Body of pancreas (tissue), 4 donors: ENCODE measurements around the gene PCDH9. TPM values are rescaled to one million over a fixed set of nuclear protein-coding genes. Genes with fewer than 3 reads are reported as not detected.

ENCODE experiments used
- ATAC-seq: fragments of 150-250 bp; one replicate; pipeline ENCODE4 v1.9.1; 2016
- DNase-seq, 4 donors: peaks; one replicate each; pipeline ENCODE4 v3.0.0-alpha.2; 2019
- H3K27ac ChIP-seq, 4 donors: fragments of 200-600 bp; sonication (generic); 1 replicate in 3 of 4; 2 replicates in 1 of 4; pipeline versions ENCODE4 v1.5.1 to v1.6.1; 2016 to 2019; ENCODE audit warnings: mild to moderate bottlenecking in 1 of 4, mixed read lengths in 1 of 4, moderate library complexity in 1 of 4
- H3K27me3 ChIP-seq, 2 donors: fragments of 200-600 bp; sonication (generic); one replicate each; pipeline ENCODE4 v1.6.0; 2016; ENCODE audit warnings: mild to moderate bottlenecking in 1 of 2
- H3K36me3 ChIP-seq, 2 donors: fragments of 200-600 bp; sonication (generic); replicated peaks in 1 of 2; 2 replicates each; pipeline ENCODE4 v1.5.1; 2016; ENCODE audit warnings: low read depth in 2 of 2; ENCODE audit not compliant: insufficient read depth in 1 of 2
- H3K4me1 ChIP-seq: fragments of 200-600 bp; sonication (generic); one replicate; pipeline ENCODE4 v1.6.0; 2016
- H3K4me3 ChIP-seq, 2 donors: fragments of 200-600 bp; sonication (generic); 1 replicate in 1 of 2; 2 replicates in 1 of 2; pipeline ENCODE4 v1.5.1; 2016 to 2019
- H3K9me3 ChIP-seq, 3 donors: fragments of 200-600 bp; sonication (generic); 1 replicate in 2 of 3; 2 replicates in 1 of 3; pipeline ENCODE4 v1.5.1; 2016
- POLR2A ChIP-seq, 3 donors: fragments of 450-650 bp; IDR thresholded peaks; one replicate each; pipeline ENCODE4 v1.6.1; 2016; ENCODE audit warnings: antibody characterized with exemption in 3 of 3, mild to moderate bottlenecking in 2 of 3
- WGBS, 2 donors: methylation state at CpG; one replicate each; pipeline ENCODE4 v1.1.5; 2017; 5-methylcytosine and 5-hydroxymethylcytosine counted together
- intact Hi-C: fragments of 100-400 bp; cut with DNase I; formaldehyde crosslinking; loops from one replicate; pipeline ENCODE4 v1.15.1; 2023
- total RNA-seq, 2 donors: library from RNA; depleted of rRNA; stranded (reverse); fragments of >200 nt; gene quantifications; one replicate each; pipeline ENCODE4 v1.1.0, GENCODE V29; 2016
- TF ChIP-seq, protein P1 (sequence below), 7 experiments: fragments of 450-650 bp in 4 of 7; fragments of 200-600 bp in 3 of 7; sonication (generic) in 3 of 7; IDR thresholded peaks; one replicate each; pipeline ENCODE4 v1.5.1; 2016 to 2019; ENCODE audit warnings: antibody characterized with exemption in 7 of 7

The PCDH9 gene
- total RNA-seq, 2 donors from 2014 or later, result 3.6 to 3.9 TPM

DNA sequence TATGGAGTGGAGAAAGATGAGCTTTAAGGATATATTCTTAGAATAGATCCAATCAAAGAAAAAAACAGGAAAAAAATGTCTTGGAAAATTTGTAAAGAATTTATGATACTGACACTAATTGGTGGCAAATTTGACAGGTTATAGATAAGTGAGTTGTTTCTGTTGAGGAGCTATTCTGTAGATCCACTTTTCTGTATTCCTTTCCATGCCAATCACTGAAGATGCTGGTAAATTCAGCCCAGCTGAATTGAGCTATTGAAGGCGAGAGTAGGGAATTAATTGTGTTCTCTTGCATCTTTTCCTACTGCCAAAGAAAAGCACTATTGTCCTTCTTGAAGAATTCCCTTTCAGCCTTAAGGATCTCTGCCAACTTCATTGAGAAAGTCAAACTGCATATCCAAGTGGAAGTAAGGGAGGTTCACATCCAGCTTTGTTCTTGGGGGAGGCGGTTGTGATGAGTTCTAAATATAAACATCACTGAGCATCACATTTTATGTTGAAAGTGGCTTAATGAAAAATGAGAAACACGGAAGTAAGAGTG, 113.1 kb downstream of the PCDH9 start:
- Histone ChIP-seq H3K4me1 (no peaks in the 10 kb centered on the region), H3K9me3 (no peaks in the 10 kb centered on the region), H3K4me3 (no peak overlapping the region), H3K27me3 (no peaks in the 10 kb centered on the region), H3K27ac (no peak overlapping the region), H3K36me3 (no peaks in the 10 kb centered on the region)
- 78 to 82% methylated on average over 3 of the region's 3 CpGs for WGBS, 2 donors
- TF ChIP-seq, protein P1, sequence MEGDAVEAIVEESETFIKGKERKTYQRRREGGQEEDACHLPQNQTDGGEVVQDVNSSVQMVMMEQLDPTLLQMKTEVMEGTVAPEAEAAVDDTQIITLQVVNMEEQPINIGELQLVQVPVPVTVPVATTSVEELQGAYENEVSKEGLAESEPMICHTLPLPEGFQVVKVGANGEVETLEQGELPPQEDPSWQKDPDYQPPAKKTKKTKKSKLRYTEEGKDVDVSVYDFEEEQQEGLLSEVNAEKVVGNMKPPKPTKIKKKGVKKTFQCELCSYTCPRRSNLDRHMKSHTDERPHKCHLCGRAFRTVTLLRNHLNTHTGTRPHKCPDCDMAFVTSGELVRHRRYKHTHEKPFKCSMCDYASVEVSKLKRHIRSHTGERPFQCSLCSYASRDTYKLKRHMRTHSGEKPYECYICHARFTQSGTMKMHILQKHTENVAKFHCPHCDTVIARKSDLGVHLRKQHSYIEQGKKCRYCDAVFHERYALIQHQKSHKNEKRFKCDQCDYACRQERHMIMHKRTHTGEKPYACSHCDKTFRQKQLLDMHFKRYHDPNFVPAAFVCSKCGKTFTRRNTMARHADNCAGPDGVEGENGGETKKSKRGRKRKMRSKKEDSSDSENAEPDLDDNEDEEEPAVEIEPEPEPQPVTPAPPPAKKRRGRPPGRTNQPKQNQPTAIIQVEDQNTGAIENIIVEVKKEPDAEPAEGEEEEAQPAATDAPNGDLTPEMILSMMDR (IDR thresholded peaks at IDR 0.05), result no peak
- TF ChIP-seq POLR2A (IDR thresholded peaks at IDR 0.05), result no peak
- ATAC-seq (no peak), DNase-seq (no peak)
- intact Hi-C loops, result no loop called here

DNA sequence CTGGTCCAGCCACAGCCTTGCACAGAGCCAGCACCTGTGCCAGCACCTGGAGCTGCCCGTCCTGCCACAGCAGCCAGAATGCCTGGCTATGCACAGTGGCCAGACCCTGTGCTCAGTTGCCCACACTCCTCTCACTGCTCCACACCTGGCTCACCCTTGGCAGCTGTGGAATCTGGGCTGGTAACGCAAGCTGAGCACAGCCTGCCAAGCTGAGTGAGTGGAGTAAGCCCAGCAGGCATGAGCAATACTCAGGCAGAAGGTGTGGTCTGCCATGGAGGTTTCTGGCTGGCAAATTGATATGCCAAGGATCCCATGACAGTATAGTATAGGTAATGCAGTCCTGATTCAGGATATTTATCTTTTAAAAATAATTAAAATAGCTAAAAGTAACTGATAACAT, 122.2 kb downstream of the PCDH9 start:
- DNase-seq (no peak), ATAC-seq (no peak)
- H3K36me3 ChIP-seq, result no peaks in the 10 kb centered on the region
- no peaks in the 10 kb centered on the region for H3K27me3 ChIP-seq
- H3K4me1 ChIP-seq, result no peaks in the 10 kb centered on the region
- WGBS, 2 donors, result 81% methylated on average over 2 of the region's 2 CpGs; no CpG with 5 or more reads in 1 of the 2 donors
- H3K27ac ChIP-seq, result no peak overlapping the region
- intact Hi-C loops, result no loop called here
- TF ChIP-seq, protein P1 (IDR thresholded peaks at IDR 0.05), result no peak
- no peak for TF ChIP-seq POLR2A (IDR thresholded peaks at IDR 0.05)
- no peak overlapping the region for H3K4me3 ChIP-seq
- no peaks in the 10 kb centered on the region for H3K9me3 ChIP-seq

DNA sequence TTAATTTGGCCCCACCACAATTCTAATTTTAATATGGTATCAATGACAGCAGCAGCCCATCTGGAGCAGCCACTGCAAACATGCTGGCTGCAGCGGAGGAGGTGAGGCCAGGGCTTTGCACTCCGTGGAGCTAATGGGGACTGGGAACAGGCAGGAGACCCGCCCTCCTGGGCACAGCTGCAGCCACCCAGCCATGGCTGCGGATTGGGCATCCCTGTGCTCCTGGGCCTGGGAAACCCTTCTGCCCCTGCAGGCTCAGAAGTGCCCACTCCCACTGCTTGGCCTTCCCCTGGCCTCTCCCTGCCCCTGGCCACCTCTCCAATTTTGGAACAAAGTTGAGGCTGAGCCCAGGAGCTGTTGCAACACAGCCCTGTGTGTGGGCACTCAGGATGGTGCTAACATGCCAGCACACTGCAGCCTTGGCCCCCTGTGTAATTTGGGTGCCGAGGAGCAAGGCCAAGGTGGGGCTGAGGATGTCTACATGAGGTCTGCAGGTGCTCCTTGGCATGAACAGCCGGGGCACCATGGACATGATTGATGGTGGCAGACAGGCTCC, 123.6 kb downstream of the PCDH9 start:
- no peaks in the 10 kb centered on the region for H3K27me3 ChIP-seq
- no peak overlapping the region for H3K4me3 ChIP-seq
- ATAC-seq (no peak), DNase-seq (no peak)
- H3K36me3 ChIP-seq, result no peaks in the 10 kb centered on the region
- no peaks in the 10 kb centered on the region for H3K9me3 ChIP-seq
- no peaks in the 10 kb centered on the region for H3K4me1 ChIP-seq
- TF ChIP-seq, protein P1 (IDR thresholded peaks at IDR 0.05), result no peak
- TF ChIP-seq POLR2A (IDR thresholded peaks at IDR 0.05), result no peak
- no peak overlapping the region for H3K27ac ChIP-seq
- intact Hi-C loops, result no loop called here
- 83 to 90% methylated on average over 4 to 6 of the region's 6 CpGs for WGBS, 2 donors

DNA sequence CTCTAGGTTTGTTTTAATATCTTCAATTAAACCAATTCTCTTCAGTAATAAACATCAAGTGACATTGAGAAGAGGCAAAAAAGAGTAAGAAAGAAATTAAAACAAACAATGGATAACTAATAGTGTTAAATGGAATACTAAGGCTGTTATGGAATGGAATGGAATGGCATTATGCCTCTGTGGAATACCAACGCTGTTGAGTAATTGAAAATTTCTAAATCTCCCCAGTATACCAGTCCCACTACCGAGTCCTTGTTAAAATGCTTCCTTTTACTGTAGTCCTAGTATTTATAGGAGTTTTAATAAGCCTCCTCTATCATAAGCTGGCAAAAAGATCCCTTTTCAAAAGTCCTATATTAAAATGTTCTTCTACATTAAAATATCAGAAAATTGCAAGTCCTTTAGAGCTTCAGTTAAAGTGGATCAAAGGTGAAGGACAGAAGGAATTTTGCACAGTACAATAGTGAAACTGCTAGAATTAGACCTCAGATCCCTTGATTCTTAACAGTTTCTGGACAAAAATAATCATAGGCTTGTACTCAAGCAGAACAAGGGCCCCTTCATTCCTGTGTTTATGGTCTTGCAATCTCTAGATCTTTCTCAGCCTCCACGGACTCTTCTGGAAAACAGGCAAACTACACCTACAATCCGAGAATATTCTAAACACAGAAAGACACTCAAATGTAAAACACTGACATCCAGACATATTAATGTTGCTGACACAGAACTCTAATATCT, 128.2 kb downstream of the PCDH9 start:
- Histone ChIP-seq H3K27ac (no peak overlapping the region), H3K36me3 (no peaks in the 10 kb centered on the region), H3K4me3 (no peak overlapping the region), H3K27me3 (no peaks in the 10 kb centered on the region), H3K9me3 (no peaks in the 10 kb centered on the region), H3K4me1 (no peaks in the 10 kb centered on the region)
- DNase-seq (no peak), ATAC-seq (peak; percentile 48)
- intact Hi-C loops, result no loop called here
- TF ChIP-seq, protein P1 (IDR thresholded peaks at IDR 0.05), result no peak
- TF ChIP-seq POLR2A (IDR thresholded peaks at IDR 0.05), result no peak
- WGBS, 2 donors, result 49 to 54% methylated on average over 4 of the region's 4 CpGs
